Adrenal gland (tissue), 5 donors: Measurements from ENCODE around the gene APOL6.

Experiments
- POLR2A ChIP-seq, 2 donors: fragments of 450-650 bp; IDR thresholded peaks; one replicate each; pipeline ENCODE4 v1.6.1; 2017; ENCODE audit warnings: antibody characterized with exemption in 2 of 2, mild to moderate bottlenecking in 2 of 2, moderate library complexity in 1 of 2
- TF ChIP-seq, protein P1 (sequence below), 6 experiments: fragments of 450-650 bp in 4 of 6; fragments of 200-600 bp in 2 of 6; sonication (generic) in 1 of 6; IDR thresholded peaks; 1 replicate in 5 of 6; 2 replicates in 1 of 6; pipeline versions ENCODE4 v1.5.1 to v1.8.0; 2016 to 2021; ENCODE audit warnings: antibody characterized with exemption in 6 of 6, mild to moderate bottlenecking in 2 of 6, moderate library complexity in 1 of 6
- donor health status: DM: no; HTN: no; CAD: no.

DNA sequence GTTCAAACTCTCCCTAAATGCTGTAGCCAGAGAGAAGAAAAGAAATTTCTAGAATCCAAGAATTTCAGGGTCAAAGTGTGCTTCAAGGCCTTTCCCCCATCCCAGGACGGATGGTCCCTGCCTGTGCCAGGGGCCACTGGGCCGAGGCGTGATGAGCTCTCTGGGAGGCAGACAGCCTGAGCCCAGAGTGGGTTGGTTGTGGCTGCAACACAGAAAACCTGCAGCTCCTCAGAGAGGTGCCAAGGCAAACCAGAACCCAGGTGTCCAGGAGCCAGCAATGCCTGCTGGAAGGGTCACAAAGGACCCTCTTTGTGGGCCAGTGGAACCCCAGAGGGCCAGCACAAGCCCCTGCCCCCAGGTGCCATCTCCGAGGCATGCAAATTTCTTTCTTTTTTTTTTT, 2.6 kb upstream of the APOL6 start:
- TF ChIP-seq POLR2A (IDR thresholded peaks at IDR 0.05), result no peak
- TF ChIP-seq, protein P1, sequence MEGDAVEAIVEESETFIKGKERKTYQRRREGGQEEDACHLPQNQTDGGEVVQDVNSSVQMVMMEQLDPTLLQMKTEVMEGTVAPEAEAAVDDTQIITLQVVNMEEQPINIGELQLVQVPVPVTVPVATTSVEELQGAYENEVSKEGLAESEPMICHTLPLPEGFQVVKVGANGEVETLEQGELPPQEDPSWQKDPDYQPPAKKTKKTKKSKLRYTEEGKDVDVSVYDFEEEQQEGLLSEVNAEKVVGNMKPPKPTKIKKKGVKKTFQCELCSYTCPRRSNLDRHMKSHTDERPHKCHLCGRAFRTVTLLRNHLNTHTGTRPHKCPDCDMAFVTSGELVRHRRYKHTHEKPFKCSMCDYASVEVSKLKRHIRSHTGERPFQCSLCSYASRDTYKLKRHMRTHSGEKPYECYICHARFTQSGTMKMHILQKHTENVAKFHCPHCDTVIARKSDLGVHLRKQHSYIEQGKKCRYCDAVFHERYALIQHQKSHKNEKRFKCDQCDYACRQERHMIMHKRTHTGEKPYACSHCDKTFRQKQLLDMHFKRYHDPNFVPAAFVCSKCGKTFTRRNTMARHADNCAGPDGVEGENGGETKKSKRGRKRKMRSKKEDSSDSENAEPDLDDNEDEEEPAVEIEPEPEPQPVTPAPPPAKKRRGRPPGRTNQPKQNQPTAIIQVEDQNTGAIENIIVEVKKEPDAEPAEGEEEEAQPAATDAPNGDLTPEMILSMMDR (IDR thresholded peaks at IDR 0.05), result no peak
